HFF-Myc (cell line): ENCODE results near the gene MYL6B.

Experiments
- DNase-seq: peaks from one replicate; pipeline ENCODE4 v3.0.0-alpha.2; 2011; ENCODE audit warnings: low read depth; ENCODE audit errors: extremely low read depth
- H3K4me3 ChIP-seq: replicated peaks from 2 replicates; pipeline ENCODE4 v1.5.1; 2011; ENCODE audit warnings: low read depth, mild to moderate bottlenecking, control low read depth, low read length
- CTCF ChIP-seq: IDR thresholded peaks from 2 replicates; pipeline ENCODE4 v1.5.1; 2012; ENCODE audit warnings: mild to moderate bottlenecking, low read depth, low read length, control low read depth; ENCODE audit errors: missing control alignments

Gene MYL6B

GRCh38 chr12:56152132-56152755 is at the start of gene MYL6B:
TSS of gene MYL6B (plus strand) at chr12:56152587. CDS start at chr12:56153919, 1,332 bp downstream.
- peak within 1 kb of the TSS; percentile 80 for H3K4me3 ChIP-seq
- no peak for TF ChIP-seq CTCF
- peak; percentile 75 for DNase-seq

DNA sequence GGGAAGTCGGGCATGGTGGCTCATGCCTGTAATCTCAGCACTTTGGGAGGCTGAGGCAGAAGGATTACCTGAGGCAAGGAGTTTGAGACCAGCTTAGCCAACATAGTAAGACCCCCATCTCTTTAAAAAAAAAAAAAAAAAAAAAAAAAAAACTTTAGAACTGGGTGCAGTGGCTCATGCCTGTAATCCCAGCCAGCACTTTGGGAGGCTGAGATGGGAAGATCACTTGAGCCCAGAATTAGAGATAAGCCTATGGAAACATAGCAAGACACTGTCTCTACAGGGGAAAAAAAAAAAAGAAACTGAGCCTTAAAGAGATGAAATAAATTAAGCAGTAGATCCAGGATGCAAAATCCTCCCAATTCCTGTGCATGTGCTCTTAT is 49.7 kb upstream of the MYL6B start:
- DNase-seq, result no peak
- no peak for TF ChIP-seq CTCF

DNA sequence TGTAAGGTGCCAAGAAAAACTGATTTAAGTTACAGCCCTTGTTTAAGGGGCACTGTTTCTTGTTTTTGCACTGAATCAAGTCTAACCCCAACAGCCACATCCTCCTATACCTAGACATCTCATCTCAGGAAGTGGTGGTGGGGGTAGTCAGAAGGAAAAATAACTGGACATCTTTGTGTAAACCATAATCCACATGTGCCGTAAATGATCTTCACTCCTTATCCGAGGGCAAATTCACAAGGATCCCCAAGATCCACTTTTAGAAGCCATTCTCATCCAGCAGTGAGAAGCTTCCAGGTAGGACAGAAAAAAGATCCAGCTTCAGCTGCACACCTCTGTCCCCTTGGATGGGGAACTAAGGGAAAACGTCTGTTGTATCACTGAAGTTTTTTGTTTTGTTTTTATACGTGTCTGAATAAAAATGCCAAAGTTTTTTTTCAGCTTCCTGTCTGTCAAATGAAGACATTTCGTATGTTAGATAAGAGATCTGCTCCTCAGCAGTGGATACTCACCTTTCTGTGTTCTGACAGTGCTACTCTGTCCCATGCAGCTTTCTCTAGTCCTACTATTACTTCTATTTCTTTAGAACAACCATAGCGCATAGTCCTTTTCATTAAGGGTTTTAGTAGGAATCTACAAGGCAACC is 49.2 kb upstream of the MYL6B start:
- peak overlapping the region; percentile 91 for H3K4me3 ChIP-seq
- TF ChIP-seq CTCF, result no peak

More for the DNA sequence above, 49.7 kb upstream of the MYL6B start:
- H3K4me3 ChIP-seq, result no peak overlapping the region

GRCh38 chr12:56103823-56104108 is 48.6 kb upstream of the MYL6B start:
- DNase-seq, result no peak
- peak overlapping the region; percentile 91 for H3K4me3 ChIP-seq
- TF ChIP-seq CTCF, result no peak

More for the DNA sequence above, 49.2 kb upstream of the MYL6B start:
- DNase-seq, result no peak

DNA sequence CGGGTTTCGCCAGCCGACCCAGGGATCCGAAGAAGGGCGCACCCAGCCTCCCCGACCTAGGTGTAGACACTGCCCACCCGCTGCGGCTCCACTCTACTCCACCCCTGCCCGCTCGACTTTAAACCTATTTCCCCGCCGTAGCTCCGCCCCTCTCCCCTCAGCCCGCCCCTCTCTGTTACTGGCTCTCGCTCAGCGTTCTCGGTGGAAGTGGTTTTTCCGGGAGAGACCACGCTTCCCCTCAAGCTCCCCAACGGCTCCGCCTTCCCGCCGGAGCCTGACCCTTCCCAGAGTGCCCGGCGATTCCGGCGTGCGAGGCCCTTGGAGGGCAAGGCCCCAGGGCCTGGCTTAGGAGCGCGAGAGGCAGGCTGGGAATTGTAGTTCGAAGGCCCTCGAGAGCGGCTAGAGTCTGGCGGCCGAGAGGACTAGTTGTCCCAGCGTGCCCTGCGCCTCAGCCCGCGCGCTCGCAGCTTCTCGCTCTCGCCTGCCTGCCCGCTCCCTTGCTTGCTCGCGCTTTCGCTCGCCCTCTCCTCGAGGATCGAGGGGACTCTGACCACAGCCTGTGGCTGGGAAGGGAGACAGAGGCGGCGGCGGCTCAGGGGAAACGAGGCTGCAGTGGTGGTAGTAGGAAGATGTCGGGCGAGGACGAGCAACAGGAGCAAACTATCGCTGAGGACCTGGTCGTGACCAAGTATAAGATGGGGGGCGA is 48.1 kb upstream of the MYL6B start, which contains the start of gene PA2G4:
PA2G4 (plus strand) TSS at position 451 of the 706 bp plus-strand sequence; CDS start at position 630, 179 bp downstream.
- H3K4me3 ChIP-seq, result peak within 1 kb of the TSS; percentile 91
- no peak for TF ChIP-seq CTCF
- peak; percentile 96 for DNase-seq

DNA sequence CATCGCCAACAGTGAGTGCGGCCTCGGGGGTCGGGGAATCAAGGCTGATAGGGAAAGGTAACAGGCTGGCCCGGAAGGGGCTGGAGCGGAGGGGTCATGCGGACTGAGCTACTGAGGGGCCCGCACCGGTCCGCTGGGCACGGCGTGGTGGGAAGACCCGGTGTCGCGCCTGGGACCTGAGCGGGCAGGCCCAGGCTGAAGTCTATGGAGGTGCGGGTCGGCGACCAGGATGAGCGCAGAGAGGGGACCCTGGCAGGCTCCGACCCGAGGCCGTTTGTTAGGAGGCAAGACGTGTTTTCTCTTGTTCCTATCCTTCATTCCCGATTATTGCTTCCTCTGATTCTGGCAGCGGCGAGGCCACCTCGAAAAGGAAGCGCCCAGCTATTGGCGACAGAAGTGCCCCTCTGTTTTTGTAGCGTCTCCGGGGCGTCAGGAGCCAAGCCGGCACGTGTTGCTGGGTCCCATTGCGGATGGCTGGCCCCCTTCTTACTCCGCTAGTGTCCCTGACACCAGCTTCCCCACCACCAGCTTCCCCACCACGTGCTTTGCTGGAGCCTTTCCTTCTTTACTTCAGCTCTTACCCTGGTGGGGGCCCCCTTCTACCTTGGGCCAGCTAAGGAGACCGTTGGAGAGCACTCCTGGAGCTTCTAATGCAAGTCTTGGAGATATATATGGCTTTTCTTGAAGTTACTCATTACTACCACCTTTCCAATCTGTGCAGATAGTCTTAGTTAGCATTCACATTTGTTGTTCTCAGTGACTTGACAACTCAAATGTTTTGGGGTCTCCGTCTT is 47.4 kb upstream of the MYL6B start:
- TF ChIP-seq CTCF, result no peak
- no peak for DNase-seq
- peak overlapping the region; percentile 91 for H3K4me3 ChIP-seq
